T1000 (cell line): ENCODE results near the gene TMEM108.
"Not testable (repeated sequence)": the region's sequence is repeated elsewhere in the genome, so short reads cannot be mapped to it uniquely, and the experiment has no call there.

Experiments used
- DNase-seq: peaks from one replicate; lab custom pipeline; 2025; ENCODE audit warnings: mixed read lengths; lab: John Stamatoyannopoulos, UW

TMEM108 gene

DNA sequence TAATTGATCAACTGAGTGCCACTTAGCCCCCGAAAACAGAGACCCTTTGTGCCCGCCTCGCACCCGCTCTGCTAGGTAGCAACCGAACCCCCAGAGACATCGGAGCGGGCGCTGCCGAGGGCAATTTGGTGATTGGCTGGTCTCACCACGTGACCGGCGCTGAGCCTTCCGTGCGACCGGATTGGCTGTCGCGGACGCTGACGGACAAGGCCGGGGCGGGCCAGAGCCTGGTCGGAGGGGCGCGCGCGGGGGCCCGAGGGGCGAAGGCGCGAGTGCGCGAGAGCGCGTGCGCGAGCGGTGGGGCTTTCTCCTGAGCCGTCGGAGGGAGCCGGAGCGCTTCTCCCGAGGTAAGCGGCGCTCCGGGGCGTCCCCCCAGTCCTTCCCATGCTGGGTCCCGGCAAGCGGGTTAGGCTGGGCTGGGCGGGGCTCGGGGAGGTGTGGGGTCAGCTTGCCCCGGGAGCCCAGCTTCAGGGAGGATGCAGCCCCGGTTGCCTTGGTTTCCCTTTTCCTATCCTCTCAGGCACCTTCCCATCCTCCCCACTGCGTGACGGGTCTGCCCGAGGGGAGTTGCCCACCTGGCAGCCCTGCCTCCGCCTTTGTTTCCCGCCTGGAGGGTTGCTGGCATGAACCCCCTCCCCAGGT lies at the start of gene TMEM108:
Gene TMEM108, plus strand, starts transcription at position 303 of the 642 bp plus-strand sequence.
- DNase-seq = peak; percentile 81

DNA sequence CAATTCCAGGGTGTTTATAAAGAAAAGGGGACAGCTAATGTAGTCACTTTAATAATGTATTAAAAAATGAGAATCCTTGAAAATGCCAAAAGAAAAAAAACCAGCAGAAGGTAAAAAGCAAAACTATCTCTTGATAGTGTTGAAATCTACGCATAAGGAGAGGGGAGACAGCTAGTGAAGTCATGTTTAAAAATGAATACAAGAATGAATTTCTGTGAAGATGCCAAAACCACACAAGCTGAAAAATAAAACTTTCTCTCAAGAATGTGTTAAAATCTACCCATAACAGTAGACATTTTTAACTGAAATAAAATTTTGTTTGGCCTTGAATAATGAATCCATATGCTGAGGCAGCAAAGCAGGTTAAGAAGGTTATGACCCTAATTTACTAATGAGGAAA lies 42.2 kb upstream of the TMEM108 start:
- DNase-seq = no peak

DNA sequence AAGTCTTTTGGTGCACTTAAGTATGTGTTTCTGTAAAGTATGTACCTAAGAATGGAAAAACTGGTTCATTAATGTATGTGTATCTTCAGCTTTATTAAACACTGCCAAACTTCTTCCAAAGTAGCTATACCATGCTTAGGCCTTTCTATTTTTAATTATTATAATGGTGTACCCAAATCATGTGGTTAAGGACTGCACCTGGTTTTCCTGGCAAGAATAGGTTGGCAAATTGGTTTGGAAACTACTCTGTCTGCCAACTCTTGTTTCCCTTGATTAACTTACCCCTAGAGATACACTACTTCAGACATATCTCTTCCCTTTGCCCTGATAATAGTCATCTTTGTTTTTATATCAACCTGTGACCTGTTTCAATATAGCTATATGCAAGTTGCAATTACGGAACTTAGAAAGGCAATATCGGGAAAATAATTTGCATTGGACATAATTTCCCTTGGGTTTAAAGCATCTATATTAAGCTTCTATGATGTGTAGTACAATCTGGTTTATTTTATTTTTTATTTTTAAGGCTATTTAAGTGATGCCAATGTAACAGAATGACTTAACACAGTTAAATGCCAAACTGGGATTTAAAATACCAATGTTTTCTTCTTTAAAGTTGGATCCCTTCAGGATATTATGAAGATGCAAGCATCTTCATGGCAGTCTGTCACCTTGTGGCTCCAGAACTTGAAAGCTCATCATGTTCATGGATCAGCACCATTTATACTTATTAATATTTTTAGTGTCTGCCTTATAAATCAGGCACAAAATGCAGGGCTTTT lies 40.6 kb upstream of the TMEM108 start:
- DNase-seq = no peak

DNA sequence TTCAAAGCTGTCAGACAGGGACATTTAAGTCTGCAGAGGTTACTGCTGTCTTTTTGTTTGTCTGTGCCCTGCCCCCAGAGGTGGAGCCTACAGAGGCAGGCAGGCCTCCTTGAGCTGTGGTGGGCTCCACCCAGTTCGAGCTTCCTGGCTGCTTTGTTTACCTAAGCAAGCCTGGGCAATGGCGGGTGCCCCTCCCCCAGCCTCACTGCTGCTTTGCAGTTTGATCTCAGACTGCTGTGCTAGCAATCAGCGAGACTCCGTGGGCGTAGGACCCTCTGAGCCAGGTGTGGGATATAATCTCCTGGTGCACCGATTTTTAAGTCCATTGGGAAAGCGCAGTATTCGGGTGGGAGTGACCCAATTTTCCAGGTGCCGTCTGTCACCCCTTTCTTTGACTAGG lies 33.2 kb upstream of the TMEM108 start:
- DNase-seq = not testable (repeated sequence)

DNA sequence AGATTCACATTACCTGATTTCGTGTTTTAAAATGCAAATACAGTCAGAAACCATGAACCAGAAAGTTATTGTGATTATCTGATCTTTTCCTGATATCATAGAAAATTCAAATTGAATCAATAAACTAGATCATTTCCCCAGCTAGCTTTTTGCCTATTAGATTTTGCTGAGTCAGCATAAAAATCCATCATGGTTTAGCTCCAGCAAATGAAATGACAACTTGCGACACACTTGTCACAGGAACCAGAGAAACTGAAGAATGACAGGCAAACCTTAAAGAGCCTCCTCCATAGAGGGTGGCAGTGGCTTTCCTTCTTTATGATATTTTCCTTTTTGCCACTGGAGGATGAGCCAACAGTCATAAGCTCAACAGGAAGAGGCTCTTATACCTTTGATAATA lies 30.6 kb upstream of the TMEM108 start:
- DNase-seq = no peak

DNA sequence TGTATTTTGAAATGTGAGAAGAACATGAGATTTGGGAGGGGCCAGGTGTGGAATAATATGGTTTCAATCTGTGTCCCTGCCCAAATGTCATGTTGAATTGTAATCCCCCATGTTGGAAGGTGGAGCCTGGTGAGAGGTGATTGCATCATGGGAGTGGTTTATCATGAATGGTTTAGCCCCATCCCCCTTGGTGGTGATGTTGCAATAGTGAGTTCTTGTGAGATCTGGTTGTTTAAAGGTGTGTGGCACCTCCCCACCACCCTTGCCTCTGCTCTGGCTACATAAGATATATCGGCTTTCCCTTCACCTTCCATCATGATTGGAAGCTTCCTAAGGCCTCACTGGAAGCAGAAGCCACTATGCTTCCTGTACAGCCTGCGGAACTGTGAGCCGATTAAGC lies 23.9 kb upstream of the TMEM108 start:
- DNase-seq = no peak

DNA sequence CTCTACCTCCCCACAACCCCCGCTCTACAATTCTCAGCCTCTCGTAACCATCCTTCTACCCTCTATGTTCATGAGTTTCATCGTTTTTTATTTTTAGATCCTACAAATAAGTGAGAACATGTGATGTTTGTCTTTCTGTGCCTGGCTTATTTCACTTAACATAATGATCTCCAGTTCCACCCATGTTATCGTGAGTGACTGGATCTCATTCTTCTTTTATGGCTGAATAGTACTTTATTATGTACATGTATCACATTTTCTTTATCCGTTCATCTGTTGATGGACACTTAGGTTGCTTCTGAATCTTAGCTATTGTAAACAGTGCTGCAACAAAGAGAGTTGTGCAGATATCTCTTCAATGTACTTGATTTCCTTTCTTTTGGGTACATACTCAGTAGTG lies 22.6 kb upstream of the TMEM108 start:
- not testable (repeated sequence) for DNase-seq

DNA sequence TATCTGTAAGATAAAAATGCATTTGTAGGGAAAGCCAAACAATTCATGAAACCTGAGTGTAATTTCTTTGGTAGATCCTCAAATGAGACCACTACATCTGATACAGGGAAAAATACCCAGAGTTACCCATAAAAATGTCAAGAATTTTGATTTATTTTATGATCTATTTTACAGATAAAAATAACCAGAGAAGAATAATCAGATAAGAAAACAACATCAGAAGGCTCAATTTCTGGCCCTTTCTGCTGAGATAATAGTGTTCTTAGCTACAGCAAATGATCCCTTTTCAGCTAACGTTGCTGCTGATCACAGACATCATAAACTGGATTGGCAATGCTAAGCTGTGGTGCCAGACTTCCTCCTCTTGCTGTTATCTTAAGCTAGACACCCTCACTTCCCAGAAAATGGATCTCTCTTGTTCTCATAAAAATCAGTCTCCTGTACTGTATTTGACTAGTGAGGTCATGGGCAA lies 21.3 kb upstream of the TMEM108 start:
- no peak for DNase-seq

DNA sequence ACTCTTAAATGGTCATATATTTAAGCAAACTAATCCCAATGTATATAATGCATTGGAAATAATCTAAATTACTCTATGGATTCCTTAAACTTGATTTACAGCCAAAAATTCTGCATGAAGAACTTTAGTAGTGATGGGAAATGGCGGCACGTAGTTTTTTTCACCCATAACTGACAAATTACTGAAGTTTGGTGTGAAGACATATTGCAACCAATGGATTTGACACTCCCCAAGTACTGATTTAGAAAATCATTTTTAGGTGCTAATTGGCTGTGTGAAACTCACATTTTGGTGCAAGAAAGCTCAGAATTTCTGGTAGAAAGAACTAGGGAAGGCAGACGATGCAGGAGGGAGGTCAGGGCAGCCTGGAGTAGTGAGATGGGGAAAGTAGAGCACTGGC lies 19.3 kb upstream of the TMEM108 start:
- no peak for DNase-seq

DNA sequence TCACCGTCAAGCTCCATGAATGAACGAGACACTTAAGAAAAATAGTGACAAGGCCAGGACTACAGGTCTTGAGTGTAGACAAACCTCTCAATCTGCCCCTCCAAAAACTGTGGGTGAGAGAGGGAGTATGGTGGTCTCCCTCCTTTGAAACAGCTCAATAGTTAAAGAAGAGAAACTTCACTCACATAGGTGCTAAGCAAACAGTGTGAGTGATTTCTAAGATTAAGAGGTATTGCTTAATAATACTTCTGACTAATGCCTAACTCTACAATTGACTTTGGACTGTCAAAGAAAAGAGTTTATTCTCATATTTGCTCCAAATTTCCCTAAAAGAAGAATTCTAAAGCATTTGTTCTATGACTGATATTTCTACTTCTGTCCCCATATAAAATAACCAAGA lies 17.0 kb upstream of the TMEM108 start:
- no peak for DNase-seq

DNA sequence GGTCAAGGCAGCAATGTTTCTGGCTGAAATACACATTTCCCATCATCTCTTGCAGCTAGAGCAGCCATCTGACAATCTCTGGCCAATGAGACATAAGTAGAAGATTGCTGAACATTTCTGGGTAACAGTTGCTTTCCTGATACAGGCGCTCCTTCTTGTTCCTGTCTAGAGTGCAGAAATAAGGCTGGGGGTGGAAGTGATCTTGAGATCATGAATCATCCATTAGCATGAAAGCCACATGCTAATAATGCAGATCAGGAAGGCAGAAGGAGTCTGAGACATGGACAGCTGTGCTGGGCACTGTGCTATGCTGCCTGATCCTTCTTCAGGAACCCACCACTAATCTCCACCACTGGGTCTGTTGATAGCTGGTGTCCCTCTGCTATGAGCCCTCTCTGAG lies 14.8 kb upstream of the TMEM108 start:
- no peak for DNase-seq

DNA sequence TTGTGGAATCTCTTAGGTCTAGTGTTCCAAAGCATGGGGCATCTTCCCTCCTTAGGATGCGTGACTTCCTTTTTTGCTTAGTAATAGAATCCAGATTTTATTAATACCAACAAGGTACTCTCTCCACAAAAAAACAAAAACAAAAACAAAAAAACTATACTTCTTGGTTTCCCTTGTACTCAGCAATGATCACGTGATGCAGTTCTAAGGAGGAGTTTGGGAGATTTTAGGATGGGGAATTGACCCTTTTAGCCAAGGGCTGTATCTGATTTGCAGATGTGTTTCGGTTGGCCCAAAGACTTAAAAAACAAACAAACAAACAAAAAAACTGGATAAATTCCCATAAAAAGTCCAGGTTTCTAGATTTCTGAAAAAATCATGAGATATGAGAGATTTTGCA lies 12.6 kb upstream of the TMEM108 start:
- DNase-seq = no peak

DNA sequence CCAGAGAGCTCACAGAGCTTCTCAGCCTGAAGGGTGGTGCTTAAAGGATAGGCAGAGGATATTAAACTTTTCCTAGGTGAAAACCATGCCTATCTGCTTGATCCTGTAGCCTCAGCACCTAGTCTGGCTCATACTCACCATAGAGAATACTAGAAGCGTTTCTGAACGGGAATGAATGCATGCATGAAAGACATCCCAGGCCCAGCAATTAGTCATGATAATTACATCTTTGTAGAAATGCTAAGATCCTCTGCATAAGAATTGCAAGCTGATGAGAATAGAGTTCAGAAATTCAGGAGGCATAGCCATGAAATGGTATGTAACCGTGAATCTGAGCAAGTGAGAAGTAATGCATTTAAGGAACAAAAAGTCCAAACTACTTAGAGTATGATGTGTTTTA lies 5.9 kb upstream of the TMEM108 start:
- DNase-seq = no peak

DNA sequence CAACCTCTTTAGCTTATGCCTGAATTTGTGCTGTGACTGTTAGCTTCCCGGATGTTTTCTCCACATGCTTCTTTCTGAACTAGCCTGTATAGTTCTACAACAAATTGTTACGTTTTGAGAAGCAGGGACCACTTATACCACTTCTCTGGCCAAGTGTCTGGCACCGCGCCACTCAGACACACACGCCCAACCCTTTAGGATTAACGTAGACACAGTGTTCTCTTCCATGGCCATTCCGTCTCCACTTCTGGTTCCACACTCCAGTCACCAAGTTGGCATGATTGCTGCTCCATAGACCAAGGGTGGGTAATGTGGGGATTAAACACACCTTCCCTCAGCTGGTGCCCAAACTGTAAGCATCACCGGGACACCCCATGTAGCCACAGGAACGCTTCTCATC lies 755 bp upstream of the TMEM108 start:
- DNase-seq = no peak

DNA sequence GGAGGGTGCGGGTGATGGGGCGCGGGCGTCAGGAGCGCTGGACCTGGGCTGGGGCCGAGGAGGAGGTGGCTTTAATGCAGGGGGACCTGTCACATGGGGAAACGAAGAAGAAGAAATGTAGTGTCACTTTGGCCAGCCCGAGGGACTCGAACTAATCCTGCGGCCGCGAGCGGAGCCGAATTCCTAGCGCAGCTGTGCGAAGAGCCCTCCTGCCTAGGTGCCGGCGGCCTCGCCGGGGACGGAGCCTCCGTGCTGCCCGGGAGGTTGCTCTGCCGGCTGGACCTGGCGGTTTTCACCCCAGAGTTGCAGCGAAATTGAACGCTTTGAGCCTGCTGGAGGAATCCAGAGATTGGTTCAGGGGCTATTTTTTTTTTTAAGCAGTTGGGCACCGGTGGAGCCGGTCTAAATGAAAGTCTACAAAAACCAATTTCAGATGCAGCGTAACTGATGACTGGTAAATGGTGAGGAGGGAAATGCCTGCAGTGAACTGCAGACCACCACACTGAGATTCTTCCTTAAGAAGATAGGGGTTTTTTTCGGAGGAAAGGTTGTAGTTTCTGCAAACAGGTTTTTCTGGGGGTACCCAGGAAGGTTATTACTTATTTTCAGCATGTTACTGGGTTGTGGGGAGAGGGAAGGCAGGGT lies 662 bp downstream of the TMEM108 start:
- DNase-seq = no peak

DNA sequence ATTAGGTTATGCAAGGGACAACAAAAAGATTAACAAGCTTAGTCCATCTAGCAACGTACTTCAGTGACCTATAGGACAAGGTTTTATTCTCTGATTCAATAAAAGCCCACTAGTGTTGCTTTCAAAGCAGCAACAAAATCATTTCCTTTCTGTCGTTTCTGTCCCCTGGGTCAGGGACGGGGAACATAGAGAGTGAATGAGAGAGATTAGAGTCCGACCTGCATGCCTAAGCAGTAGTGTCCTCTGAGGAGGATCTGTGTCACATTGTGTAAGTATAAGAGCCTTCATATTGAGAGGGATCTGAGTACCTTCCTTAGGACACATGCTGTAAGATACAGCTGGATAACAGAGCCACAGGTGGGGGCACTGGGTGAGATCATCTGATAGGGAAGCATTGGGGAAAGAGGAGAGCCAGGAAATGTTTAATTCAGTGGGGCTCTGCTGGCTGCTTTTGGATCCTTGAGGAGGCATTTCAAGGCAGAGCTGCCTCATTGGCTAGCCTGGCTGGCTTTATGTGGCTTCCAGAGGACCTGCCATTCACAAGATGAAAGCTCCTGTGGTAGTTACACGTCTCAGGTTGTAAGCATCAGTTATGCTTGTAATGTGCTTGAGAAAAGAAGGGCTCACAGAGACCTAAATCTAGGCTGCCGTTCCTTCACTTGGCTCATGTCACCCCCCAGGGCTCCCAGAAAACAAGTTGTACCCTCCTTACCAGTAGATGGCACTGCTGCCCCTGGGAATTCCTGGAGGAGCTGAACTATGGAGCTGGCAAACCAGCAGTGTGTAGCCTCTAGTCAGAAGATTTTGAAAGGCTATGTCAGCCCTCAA lies 2.7 kb downstream of the TMEM108 start:
- DNase-seq = peak; percentile 68

DNA sequence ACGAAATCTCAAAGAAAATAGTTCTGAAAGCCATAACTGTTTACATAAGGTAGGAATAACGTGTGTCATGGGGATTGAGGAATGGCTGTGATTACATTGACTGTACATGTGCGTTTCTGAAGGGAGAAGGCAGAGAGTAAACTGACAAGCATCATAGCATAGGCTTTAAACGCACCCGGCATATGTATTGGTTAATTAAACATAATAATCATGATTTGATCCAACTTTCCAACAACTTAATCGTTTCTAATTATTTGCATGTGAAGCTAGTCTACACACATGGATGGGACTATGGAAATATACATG lies 3.3 kb downstream of the TMEM108 start:
- no peak for DNase-seq

DNA sequence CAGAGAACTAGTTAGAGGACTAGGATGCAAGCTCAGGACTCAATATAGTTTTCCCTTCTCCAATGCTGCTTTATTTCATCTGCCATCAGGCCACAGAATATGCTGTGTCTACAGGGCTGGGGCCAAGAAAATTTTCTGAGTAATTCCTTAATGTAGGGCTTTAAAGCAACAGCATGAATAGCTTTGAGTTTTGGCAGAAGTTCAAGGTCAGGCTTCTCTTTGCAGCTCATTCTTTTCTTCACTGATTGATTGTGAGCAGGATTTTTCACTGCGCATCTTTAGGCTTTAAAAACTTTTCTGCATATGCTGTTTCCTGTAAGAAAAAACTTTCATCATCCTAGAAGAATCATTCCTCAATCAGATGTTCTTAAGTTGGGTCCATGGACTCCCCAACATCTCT lies 4.6 kb downstream of the TMEM108 start:
- no peak for DNase-seq

DNA sequence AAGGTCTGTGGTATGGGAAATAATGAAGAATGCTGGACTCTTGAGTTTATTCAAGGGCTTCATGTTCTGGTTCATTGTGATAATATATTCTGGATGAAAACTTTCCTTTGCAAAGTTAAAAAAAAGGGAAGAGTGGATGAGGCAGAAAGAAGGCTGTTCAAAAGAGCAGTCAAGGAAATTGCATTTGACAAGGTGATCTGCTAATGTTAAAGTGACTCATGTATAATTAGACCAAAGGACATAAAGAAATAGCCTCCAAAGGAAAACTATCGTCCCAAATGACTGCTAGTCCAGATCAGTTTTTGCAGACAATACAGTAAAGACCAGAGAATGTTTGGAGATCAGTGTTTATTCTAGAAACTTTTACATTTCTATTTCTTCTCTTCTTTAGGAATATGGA lies 9.8 kb downstream of the TMEM108 start:
- no peak for DNase-seq

DNA sequence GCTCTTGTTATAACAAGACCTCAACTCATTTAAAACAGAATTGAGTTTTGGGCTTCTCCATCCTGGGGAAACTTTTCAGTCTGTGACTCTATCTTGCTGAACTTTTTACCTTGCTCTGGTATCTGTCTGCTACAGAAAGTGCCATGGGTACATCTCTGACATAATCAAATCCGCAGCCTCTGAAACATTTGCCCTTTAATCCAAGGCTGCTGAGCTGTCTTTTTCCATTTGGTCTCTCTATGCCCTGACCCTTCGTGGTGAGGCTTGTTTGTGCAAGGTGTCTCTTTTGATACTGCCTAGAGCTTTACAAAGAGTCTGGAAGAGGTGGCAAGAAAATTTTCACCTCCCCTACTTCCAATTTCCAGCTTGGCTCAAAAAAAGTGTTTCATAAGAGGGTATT lies 11.3 kb downstream of the TMEM108 start:
- no peak for DNase-seq

DNA sequence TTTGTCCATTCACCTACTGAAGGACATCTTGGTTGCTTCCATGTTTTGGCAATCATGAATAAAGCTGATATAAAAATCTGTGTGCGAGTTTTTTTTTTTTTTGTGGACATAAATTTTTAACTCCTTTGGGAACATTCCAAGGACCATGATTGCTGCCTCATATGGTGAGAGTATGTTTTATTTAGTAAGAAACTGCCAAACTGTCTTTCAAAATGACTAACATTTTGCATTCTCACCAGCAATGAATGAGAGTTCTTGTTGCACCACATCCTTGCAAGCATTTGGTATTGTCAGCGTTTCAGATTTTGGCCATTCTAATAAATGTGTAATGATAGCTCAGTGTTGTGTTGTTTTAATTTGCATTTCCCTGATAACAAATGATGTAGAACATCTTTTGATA lies 12.7 kb downstream of the TMEM108 start:
- no peak for DNase-seq

DNA sequence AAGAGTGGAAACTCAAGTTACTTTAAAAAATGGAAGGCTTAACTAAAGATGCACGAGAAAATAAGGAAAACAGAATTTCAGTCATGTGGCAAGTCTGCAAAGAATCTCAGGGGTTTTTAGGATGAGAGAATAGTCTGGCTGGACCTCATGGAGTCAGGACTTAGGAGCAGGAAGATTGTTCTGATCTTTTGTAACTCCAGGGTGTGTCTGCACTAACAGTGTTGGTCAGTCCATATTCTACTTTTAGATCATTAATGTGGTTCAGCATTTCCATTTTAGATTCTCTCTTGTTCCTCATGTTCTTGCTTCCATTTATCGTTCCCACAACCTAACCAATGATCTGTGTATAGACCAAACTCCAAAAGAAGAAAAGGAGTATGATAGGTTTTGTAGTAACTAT lies 15.3 kb downstream of the TMEM108 start:
- DNase-seq = no peak

DNA sequence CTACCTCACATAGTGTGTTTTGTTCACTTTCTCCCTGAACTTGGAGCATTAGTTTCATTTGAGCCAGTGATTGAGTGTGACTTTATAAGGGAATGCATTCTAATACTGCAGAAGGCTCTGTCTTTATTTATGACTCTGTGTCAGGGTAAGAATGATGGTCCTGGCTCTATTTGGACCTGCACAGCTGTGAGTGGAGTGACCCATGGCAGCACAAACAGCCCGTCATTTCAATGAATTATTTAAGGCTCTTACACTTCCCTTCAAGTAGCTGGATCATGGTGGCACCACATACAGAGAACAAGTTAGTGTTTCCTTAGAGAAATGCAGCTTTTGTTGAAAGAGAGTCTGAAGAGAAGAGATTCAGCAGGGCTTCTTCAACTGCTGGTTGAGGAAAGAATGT lies 16.4 kb downstream of the TMEM108 start:
- DNase-seq = no peak
